K562 (cell line): ENCODE data around the gene C2. TPM values are rescaled to one million over a fixed set of nuclear protein-coding genes. Genes with fewer than 3 reads are reported as not detected.

Experiments
- BRD9 ChIP-seq: fragments of 450-650 bp; IDR thresholded peaks from 2 replicates; pipeline ENCODE4 v1.6.1; 2018; ENCODE audit warnings: low read depth; ENCODE audit not compliant: partially characterized antibody
- DIDO1 ChIP-seq: fragments of 450-650 bp; IDR thresholded peaks from 2 replicates; pipeline ENCODE4 v1.6.1; 2016; ENCODE audit warnings: low read depth, missing biosample characterization, missing genetic modification characterization
- FOXJ2 ChIP-seq: fragments of 200-800 bp; sonication (Bioruptor generic); IDR thresholded peaks from 2 replicates; pipeline ENCODE4 v1.6.1; 2016; ENCODE audit warnings: missing genetic modification characterization, missing compliant biosample characterization
- HDAC2 ChIP-seq: fragments of 450-650 bp; IDR thresholded peaks from 2 replicates; pipeline ENCODE4 v1.6.1; 2016; ENCODE audit warnings: mild to moderate bottlenecking
- ILK ChIP-seq: fragments of 450-650 bp; IDR thresholded peaks from 2 replicates; pipeline ENCODE4 v1.6.1; 2016; ENCODE audit warnings: missing genetic modification characterization, low read depth, mild to moderate bottlenecking, missing compliant biosample characterization, moderate library complexity, borderline replicate concordance
- JUND ChIP-seq, 2 experiments: IDR thresholded peaks; 2 replicates in 1 of 2; 3 replicates in 1 of 2; pipeline ENCODE4 v1.6.1; 2011; ENCODE audit warnings: borderline replicate concordance in 2 of 2, low read depth in 2 of 2, low read length in 2 of 2, improper control_type of control experiment in 1 of 2, missing biosample characterization in 1 of 2, missing genetic modification characterization in 1 of 2, missing genetic modification reagents in 1 of 2
- NFATC3 ChIP-seq: fragments of 450-650 bp; IDR thresholded peaks from 2 replicates; pipeline ENCODE4 v1.6.1; 2017; ENCODE audit warnings: mild to moderate bottlenecking
- PPARD ChIP-seq: fragments of 250-450 bp; sonication (Bioruptor Pico); IDR thresholded peaks from 2 replicates; pipeline ENCODE4 v1.8.0; 2022; ENCODE audit warnings: inconsistent platforms, mild to moderate bottlenecking, moderate library complexity
- RBBP5 ChIP-seq: fragments of 200-600 bp; sonication (generic); IDR thresholded peaks from 2 replicates; pipeline ENCODE4 v1.6.1; 2012; ENCODE audit warnings: borderline replicate concordance, mild to moderate bottlenecking, low read length, control low read depth, inconsistent platforms; ENCODE audit not compliant: insufficient read depth, poor library complexity, severe bottlenecking
- SMARCB1 ChIP-seq: IDR thresholded peaks from 2 replicates; pipeline ENCODE4 v1.6.1; 2011; ENCODE audit warnings: improper control_type of control experiment, low read depth; ENCODE audit not compliant: insufficient read length
- SRF ChIP-seq, 2 experiments: fragments of 250-450, 450-650 bp in 1 of 2; sonication (Bioruptor Pico) in 1 of 2; sonication (generic) in 1 of 2; formaldehyde crosslinking; IDR thresholded peaks; 2 replicates each; pipeline versions ENCODE4 v1.5.0 to v1.5.1; 2020 to 2022; ENCODE audit warnings: mild to moderate bottlenecking in 1 of 2, missing genetic modification reagents in 1 of 2
- ZNF324 ChIP-seq: fragments of 250-450 bp; sonication (Bioruptor Pico); IDR thresholded peaks from 2 replicates; pipeline ENCODE4 v1.4.0; 2020; ENCODE audit warnings: mild to moderate bottlenecking
- ZNF586 ChIP-seq: fragments of 450-650 bp; formaldehyde crosslinking; conservative IDR thresholded peaks from 2 replicates; pipeline ENCODE4 v1.4.0; 2020; ENCODE audit warnings: mild to moderate bottlenecking, moderate library complexity
- ZNF707 ChIP-seq: fragments of 250-450 bp; sonication (Bioruptor Pico); conservative IDR thresholded peaks from 2 replicates; pipeline ENCODE4 v1.8.0; 2022; ENCODE audit warnings: inconsistent platforms, mild to moderate bottlenecking, moderate library complexity
- polyA plus RNA-seq, 8 experiments: library from polyadenylated mRNA; depleted of rRNA in 4 of 8; stranded (reverse) in 5 of 8; unstranded in 3 of 8; fragments of >200 nt; fragmentation: Nextera tagmentation in 2 of 8; fragmentation: Illumina TruSeq in 1 of 8; extraction: Ambion mirVana in 2 of 8; extraction: Trizol in 1 of 8; gene quantifications; 2 replicates each; pipeline versions ENCODE4 v1.2.1 to v1.2.3, GENCODE V29; 2011 to 2014; ENCODE audit warnings: inconsistent platforms in 1 of 8, missing spikeins in 1 of 8
- total RNA-seq, 7 experiments: library from RNA; depleted of rRNA in 6 of 7; stranded (reverse); fragments of >200 nt in 6 of 7; fragmentation: Illumina TruSeq in 2 of 7; extraction: Trizol in 2 of 7; gene quantifications; 2 replicates each; pipeline versions ENCODE4 v1.2.1 to v1.2.3, GENCODE V29; 2011 to 2021; ENCODE audit warnings: low replicate concordance in 1 of 7
- TF ChIP-seq, protein P1 (sequence below): fragments of 450-650 bp; IDR thresholded peaks from 2 replicates; pipeline ENCODE4 v1.6.1; 2017; ENCODE audit warnings: antibody characterized with exemption, mild to moderate bottlenecking
- TF ChIP-seq, protein P2 (sequence below): fragments of 200-800 bp; sonication (Bioruptor generic); IDR thresholded peaks from 2 replicates; pipeline ENCODE4 v1.6.1; 2017; ENCODE audit warnings: missing genetic modification characterization, missing compliant biosample characterization
- TF ChIP-seq, protein P3 (sequence below): IDR thresholded peaks from 2 replicates; pipeline ENCODE4 v1.6.1; 2012; ENCODE audit warnings: low read depth, low read length, improper control_type of control experiment, borderline replicate concordance

Gene C2
- total and polyA plus RNA-seq, 9 of the 15 experiments (the other 6 are each of a cell fraction or from before 2014, with no cell fraction given) = 0.05 to 1.1 (median 0.39) TPM; not detected in 1

DNA sequence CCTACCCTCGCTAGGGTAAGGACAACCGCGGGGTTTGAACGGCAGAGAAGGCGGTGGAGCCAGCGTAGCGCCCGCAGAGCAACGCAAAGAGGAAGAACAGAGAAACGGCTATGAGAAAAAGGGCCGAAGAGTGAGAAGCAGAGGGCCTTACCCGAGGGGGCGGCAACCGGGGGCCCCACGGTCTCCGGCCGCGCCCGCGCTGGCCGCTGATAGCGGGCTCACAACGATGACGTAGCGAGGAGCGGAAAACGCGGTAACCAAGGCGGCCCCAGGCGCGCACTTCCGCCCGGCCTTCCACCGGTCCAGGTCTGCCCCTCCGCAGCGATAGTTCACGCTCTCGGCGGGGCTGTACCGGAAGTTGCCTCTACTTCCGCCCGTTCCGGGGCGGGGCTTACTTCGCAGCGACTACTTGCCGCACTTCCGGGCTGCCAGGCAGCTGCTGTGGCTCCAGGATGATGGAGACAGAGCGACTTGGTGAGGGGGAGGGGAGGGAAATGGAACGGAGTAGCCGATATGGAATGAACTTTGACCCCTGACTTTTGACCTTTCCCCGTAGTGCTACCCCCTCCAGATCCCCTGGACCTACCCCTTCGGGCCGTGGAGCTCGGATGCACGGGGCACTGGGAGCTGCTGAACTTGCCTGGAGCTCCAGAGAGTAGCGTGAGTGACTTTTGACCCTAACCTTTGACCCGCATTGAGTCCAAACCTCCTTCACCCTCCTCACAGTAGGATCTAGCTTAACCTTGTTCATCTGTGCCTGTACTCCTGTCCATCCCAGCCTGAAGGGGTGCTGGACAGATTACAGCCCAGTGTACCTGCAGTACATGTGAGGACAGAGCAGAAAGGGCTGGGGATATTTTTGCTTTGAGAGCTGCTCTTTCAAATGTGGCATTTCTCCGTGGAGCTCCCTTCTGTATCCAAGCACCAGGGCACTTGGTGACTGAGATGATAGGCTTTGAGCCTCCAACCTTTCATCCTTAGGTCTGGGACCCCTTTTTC, 31.5 kb downstream of the C2 start, which contains the start of the genes NELFE and SKIC2 (continued):
- TF ChIP-seq, protein P1, sequence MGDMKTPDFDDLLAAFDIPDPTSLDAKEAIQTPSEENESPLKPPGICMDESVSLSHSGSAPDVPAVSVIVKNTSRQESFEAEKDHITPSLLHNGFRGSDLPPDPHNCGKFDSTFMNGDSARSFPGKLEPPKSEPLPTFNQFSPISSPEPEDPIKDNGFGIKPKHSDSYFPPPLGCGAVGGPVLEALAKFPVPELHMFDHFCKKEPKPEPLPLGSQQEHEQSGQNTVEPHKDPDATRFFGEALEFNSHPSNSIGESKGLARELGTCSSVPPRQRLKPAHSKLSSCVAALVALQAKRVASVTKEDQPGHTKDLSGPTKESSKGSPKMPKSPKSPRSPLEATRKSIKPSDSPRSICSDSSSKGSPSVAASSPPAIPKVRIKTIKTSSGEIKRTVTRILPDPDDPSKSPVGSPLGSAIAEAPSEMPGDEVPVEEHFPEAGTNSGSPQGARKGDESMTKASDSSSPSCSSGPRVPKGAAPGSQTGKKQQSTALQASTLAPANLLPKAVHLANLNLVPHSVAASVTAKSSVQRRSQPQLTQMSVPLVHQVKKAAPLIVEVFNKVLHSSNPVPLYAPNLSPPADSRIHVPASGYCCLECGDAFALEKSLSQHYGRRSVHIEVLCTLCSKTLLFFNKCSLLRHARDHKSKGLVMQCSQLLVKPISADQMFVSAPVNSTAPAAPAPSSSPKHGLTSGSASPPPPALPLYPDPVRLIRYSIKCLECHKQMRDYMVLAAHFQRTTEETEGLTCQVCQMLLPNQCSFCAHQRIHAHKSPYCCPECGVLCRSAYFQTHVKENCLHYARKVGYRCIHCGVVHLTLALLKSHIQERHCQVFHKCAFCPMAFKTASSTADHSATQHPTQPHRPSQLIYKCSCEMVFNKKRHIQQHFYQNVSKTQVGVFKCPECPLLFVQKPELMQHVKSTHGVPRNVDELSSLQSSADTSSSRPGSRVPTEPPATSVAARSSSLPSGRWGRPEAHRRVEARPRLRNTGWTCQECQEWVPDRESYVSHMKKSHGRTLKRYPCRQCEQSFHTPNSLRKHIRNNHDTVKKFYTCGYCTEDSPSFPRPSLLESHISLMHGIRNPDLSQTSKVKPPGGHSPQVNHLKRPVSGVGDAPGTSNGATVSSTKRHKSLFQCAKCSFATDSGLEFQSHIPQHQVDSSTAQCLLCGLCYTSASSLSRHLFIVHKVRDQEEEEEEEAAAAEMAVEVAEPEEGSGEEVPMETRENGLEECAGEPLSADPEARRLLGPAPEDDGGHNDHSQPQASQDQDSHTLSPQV = peak; percentile 99
- TF ChIP-seq SMARCB1 (no peak), HDAC2 (peak; percentile 71; the same call in 1 of the 2 replicates), JUND (IDR thresholded peaks at IDR 0.05; ENCODE audit: borderline replicate concordance, low read depth, low read length) (peak; percentile 63), JUND (tag; IDR thresholded peaks at IDR 0.05; ENCODE audit: borderline replicate concordance, low read depth, low read length) (peak; percentile 78; the same call in 2 of the 3 replicates), ZNF324 (peak; percentile 61; the same call in 1 of the 2 replicates), ILK (tag) (no peak), NFATC3 (no peak), RBBP5 (peak; percentile 69), PPARD (CRISPR knock-in tag) (peak; percentile 22; the same call in 1 of the 2 replicates), FOXJ2 (tag) (0 out of 2 replicates have a peak, but pooled peaks have one; percentile 69), DIDO1 (tag) (peak; percentile 78), SRF (CRISPR knock-in tag; IDR thresholded peaks at IDR 0.05) (peak; percentile 74 to 78; a peak in 3 of 4 replicates), ZNF586 (CRISPR knock-in tag) (0 out of 2 replicates have a peak, but pooled peaks have one; percentile 77), BRD9 (peak; percentile 38), ZNF707 (peak; percentile 74)
- TF ChIP-seq, protein P2, sequence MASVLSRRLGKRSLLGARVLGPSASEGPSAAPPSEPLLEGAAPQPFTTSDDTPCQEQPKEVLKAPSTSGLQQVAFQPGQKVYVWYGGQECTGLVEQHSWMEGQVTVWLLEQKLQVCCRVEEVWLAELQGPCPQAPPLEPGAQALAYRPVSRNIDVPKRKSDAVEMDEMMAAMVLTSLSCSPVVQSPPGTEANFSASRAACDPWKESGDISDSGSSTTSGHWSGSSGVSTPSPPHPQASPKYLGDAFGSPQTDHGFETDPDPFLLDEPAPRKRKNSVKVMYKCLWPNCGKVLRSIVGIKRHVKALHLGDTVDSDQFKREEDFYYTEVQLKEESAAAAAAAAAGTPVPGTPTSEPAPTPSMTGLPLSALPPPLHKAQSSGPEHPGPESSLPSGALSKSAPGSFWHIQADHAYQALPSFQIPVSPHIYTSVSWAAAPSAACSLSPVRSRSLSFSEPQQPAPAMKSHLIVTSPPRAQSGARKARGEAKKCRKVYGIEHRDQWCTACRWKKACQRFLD = peak; percentile 99
- TF ChIP-seq, protein P3, sequence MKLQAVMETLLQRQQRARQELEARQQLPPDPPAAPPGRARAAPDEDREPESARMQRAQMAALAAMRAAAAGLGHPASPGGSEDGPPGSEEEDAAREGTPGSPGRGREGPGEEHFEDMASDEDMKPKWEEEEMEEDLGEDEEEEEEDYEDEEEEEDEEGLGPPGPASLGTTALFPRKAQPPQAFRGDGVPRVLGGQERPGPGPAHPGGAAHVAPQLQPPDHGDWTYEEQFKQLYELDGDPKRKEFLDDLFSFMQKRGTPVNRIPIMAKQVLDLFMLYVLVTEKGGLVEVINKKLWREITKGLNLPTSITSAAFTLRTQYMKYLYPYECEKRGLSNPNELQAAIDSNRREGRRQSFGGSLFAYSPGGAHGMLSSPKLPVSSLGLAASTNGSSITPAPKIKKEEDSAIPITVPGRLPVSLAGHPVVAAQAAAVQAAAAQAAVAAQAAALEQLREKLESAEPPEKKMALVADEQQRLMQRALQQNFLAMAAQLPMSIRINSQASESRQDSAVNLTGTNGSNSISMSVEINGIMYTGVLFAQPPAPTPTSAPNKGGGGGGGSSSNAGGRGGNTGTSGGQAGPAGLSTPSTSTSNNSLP = no peak
